ENCODE data around the gene MEGF6.

MEGF6 gene

GRCh38 chr1:3453891-3454810, 157.2 kb downstream of the MEGF6 start, which contains the start of gene ARHGEF16:
ARHGEF16 (plus strand) TSS chr1:3454665; CDS start chr1:3463085, 8,420 bp downstream.
- peak; percentile 45 for DNase-seq

GRCh38 chr1:3453203-3453761, 158.0 kb downstream of the MEGF6 start:
- DNase-seq = peak; percentile 88

GRCh38 chr1:3452866-3453175, 158.5 kb downstream of the MEGF6 start:
- no peak for DNase-seq

DNA sequence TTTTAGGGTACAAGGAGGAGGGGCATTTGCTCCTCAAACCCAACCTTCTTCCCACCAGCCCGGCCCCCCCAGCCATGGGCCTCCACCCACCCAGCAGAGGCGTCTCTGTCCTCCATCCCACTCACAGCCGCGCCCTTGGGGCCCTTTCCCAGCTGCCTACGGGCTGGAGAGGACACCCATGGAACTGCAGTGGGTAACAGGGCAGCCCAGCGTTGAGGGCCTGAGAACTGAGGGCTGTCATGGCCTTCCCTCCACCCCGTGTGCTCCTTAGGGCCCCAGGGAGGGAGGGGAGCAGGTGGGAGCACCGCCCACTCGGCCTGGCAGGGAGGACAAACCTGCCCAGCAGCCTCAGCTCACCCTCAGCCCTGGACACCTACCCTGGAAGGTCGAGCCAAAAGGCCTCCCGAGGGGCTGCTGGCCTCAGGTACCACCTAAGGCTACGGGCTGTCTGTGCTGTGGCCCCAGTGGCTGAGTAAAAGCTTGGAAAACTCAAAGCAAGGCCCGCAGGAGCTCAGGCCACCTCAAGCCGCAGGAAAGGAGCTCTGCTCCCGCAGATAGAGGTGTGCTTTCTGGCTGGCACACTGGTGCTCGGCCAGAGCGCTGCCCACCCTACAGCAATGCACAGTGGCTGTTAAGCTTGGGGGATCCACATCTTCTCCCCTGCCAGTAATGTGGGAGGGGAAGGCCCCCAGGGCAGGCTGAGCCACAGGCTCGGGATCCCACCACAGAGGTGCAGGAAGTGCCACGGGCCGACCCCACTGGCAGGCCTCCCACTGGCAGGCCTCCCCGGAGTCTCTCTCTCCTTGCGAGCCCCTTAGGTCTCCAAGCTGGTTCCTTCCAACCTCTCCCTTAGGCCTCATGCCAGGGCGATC, 159.1 kb downstream of the MEGF6 start:
- no peak for DNase-seq

GRCh38 chr1:3450983-3451382, 160.3 kb downstream of the MEGF6 start:
- DNase-seq = no peak

- DNase-seq = no peak
Measured at GRCh38 chr1:3450202-3450863, 161.0 kb downstream of the MEGF6 start.

DNA sequence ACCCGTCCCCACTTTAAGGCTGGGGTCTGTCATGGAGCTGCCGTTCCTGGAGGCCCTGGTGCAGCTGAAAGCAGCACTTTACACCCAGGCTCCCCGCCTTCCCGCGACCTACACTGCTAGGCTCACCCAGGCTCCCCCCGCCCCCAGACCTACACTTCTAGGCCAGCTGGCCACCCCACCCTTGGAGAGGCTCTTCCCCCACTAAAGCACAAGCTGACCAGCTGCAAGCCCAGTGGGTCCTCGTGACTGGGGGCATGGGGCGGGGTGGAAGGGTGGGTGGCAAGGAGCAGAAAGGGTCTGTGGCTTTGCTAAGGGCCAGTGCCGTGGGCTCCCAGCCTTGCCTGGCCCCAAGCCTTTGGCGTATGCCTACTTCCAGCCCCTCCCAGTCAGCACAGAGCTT, 166.6 kb downstream of the MEGF6 start:
- no peak for DNase-seq

- no peak for DNase-seq
Measured at GRCh38 chr1:3444298-3444697, 167.0 kb downstream of the MEGF6 start.

DNA sequence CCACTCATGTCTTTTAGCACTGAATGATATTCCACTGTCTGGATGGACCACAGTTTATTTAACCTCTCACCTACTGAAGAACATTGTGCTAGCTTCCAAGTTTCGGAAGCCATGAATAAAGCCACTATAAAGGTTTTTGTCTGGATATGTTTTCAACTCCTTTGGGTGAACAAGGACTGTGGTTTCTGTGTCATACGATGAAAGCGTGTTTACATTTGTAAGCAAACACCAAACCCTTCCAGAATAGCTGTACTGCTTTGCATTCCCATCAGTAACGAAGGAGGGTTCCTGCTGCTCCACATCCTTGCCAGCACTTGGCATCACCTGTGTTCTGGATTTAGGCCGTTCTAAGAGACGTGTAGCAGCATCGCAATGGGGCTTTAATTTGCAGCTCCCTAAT, 167.5 kb downstream of the MEGF6 start:
- DNase-seq = no peak

DNA sequence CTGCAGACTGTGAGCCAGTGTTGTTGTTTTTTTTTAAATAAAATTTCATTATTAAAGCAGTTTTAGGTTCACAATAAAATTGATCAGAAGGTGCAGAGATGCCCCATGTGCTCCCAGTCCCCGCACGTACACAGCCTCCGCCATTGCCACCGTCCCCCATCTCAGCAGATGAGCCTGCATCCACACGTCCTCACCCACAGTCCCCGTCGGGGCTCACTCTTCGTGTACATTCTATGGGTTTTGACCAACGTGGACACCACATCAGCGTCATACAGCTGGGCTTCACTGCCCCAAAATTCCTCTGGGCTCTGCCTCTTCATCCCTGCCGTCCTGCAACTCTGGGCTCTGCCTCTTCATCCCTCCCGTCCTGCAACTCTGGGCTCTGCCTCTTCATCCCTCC, 168.4 kb downstream of the MEGF6 start:
- no peak for DNase-seq

DNA sequence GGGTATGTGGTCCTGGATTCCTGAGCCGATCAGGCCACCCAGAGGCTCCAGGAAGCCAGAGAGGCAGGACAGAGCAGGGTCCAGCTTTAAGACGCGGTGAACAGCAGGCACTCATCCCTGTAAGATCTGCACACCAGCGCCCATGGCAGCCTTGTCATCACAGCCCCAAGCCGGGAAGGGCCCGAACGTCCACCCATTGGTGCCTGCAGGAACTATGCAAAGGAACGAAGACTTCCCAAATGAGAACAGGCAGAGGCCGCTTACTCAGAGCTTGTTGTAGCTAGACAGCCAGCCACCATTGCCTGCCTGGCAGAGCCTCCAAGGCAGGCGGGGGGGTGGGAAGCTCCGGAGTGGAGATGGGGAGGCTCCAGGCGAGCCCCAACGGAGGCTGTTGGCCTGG, 169.0 kb downstream of the MEGF6 start:
- DNase-seq = no peak

GRCh38 chr1:3441880-3442279, 169.4 kb downstream of the MEGF6 start:
- DNase-seq = no peak

DNA sequence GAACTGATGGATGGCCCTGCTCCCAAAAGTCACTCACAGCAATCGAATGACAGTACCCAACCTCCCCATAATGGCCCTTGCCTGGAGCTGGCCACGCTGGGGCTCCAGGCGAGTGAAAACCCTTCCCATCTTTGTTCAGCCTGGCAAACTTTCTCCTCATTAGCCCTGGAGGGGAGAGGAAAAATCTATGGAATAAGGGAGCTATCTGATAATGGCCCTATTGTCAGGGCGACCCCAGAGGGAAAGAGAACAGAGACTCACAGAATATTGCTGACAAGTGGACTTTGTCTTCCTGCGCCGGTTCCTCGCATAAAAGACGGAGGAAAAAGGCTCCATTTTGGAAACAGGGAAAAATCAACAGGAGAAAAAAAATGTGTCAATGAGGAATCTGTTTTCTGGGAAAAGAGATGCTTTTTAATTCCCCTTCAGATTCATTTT, 169.9 kb downstream of the MEGF6 start:
- no peak for DNase-seq

- no peak for DNase-seq
Measured at GRCh38 chr1:3440711-3441409, 170.4 kb downstream of the MEGF6 start.

DNA sequence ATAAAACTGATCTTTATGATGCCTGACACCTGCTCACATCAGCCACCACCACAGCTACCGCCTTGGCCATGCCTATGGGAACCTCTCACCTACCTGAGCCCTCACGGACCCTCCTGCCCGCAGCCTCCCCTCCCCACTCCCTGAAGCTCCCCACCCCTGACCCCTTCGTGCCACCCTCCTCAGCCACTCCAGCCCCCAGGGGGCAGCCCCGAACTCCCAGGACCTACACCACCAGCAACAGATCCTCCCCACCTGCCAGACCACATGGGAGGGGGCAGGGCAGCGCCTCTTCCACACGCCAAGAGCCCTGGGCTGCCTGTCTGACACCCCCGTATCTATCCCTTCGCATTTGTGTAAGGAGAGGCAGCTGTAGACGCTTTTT, 171.0 kb downstream of the MEGF6 start:
- DNase-seq = no peak

All from stimulated activated CD8-positive, alpha-beta memory T cell treated with anti-CD3 and anti-CD28 coated beads, Interleukin-4, amount 100 ng/mL, for 48 hours (primary cell).